ENCODE measurements around the gene HNRNPCL1.

- no peak for TF ChIP-seq FOXK2 (IDR thresholded peaks at IDR 0.05)
- TF ChIP-seq CTCF (CRISPR knock-in tag; IDR thresholded peaks at IDR 0.05), result no peak
- TF ChIP-seq PCBP1 (IDR thresholded peaks at IDR 0.05; ENCODE audit: borderline replicate concordance, low read depth, low read length), result no peak
- no peak for TF ChIP-seq SIN3A (IDR thresholded peaks at IDR 0.05; ENCODE audit: borderline replicate concordance, low read depth, low read length)
- no peak for TF ChIP-seq CSRNP2 (CRISPR knock-in tag; conservative IDR thresholded peaks at IDR 0.05; ENCODE audit: low read depth)
- no peak for TF ChIP-seq NFKBIZ (CRISPR knock-in tag; IDR thresholded peaks at IDR 0.05)
These were observed 38.6 kb downstream of the HNRNPCL1 start for GRCh38 chr1:12809933-12810332.

Measured in HepG2 (cell line).